HEK293 (cell line): ENCODE results near the gene SPOCK1.

Experiments
- CTCF ChIA-PET: fragments of 350-600 bp; formaldehyde crosslinking; extraction: SDS; loops from one replicate; lab custom pipeline; 2021; ENCODE audit warnings: antibody characterized with exemption; lab: Yijun Ruan, JAX
- POLR2A ChIA-PET: fragments of 300-600 bp; formaldehyde crosslinking; extraction: SDS; loops from one replicate; lab custom pipeline; 2020; ENCODE audit warnings: antibody characterized with exemption, inconsistent platforms; lab: Yijun Ruan, JAX
- H3K27ac ChIP-seq: fragments of 200-500 bp; sonication (Bioruptor generic); 2 replicates; pipeline ENCODE4 v1.5.1; 2014; ENCODE audit warnings: low read depth, low read length, control low read depth, inconsistent platforms; ENCODE audit errors: extremely low read depth
- H3K36me3 ChIP-seq, 2 experiments: fragments of 200-500 bp in 1 of 2; sonication (Bioruptor generic) in 1 of 2; 1 replicate in 1 of 2; 2 replicates in 1 of 2; pipeline ENCODE4 v1.5.1; 2014 to 2017; ENCODE audit warnings: inconsistent platforms in 2 of 2, low read length in 2 of 2; ENCODE audit not compliant: control insufficient read depth in 2 of 2, insufficient read depth in 1 of 2
- H3K4me1 ChIP-seq: fragments of 200-500 bp; sonication (Bioruptor generic); 2 replicates; pipeline ENCODE4 v1.5.1; 2014; ENCODE audit warnings: mild to moderate bottlenecking, low read length, inconsistent platforms; ENCODE audit not compliant: control insufficient read depth, insufficient read depth
- H3K4me3 ChIP-seq: 2 replicates; pipeline ENCODE4 v1.5.1; 2011; ENCODE audit warnings: low read depth, mild to moderate bottlenecking, control low read depth, low read length, moderate library complexity
- H3K9me3 ChIP-seq: fragments of 200-500 bp; sonication (Bioruptor generic); 2 replicates; pipeline ENCODE4 v1.5.1; 2014; ENCODE audit warnings: low read depth, low read length, inconsistent platforms; ENCODE audit not compliant: control insufficient read depth, insufficient read depth
- EGR2 ChIP-seq: fragments of 450-650 bp; formaldehyde crosslinking; IDR thresholded peaks from 2 replicates; pipeline ENCODE4 v1.5.1; 2016; ENCODE audit warnings: low read depth, missing biosample characterization, missing genetic modification characterization
- KLF9 ChIP-seq: fragments of 450-650 bp; formaldehyde crosslinking; IDR thresholded peaks from 2 replicates; pipeline ENCODE4 v1.5.1; 2016; ENCODE audit warnings: missing biosample characterization, missing genetic modification characterization, low read depth
- PRDM10 ChIP-seq: fragments of 450-650 bp; formaldehyde crosslinking; IDR thresholded peaks from 2 replicates; pipeline ENCODE4 v1.5.1; 2016; ENCODE audit warnings: missing biosample characterization, missing genetic modification characterization
- RBAK ChIP-seq: fragments of 450-650 bp; formaldehyde crosslinking; IDR thresholded peaks from 2 replicates; pipeline ENCODE4 v1.5.1; 2016; ENCODE audit warnings: missing biosample characterization, missing genetic modification characterization
- SALL2 ChIP-seq: fragments of 450-650 bp; formaldehyde crosslinking; IDR thresholded peaks from 2 replicates; pipeline ENCODE4 v1.5.0; 2017; ENCODE audit warnings: missing biosample characterization, mild to moderate bottlenecking, missing genetic modification characterization, borderline replicate concordance
- TRIM28 ChIP-seq: IDR thresholded peaks from 2 replicates; pipeline ENCODE4 v1.6.1; 2011; ENCODE audit warnings: low read length, control low read depth, borderline replicate concordance
- TSHZ1 ChIP-seq: fragments of 450-650 bp; formaldehyde crosslinking; IDR thresholded peaks from 2 replicates; pipeline ENCODE4 v1.5.1; 2016; ENCODE audit warnings: missing biosample characterization, missing genetic modification characterization, borderline replicate concordance
- ZBTB8A ChIP-seq: fragments of 450-650 bp; formaldehyde crosslinking; IDR thresholded peaks from 2 replicates; pipeline ENCODE4 v1.5.1; 2016; ENCODE audit warnings: missing biosample characterization, missing genetic modification characterization
- ZFHX2 ChIP-seq: fragments of 450-650 bp; formaldehyde crosslinking; conservative IDR thresholded peaks from 2 replicates; pipeline ENCODE4 v1.5.1; 2016; ENCODE audit warnings: missing biosample characterization, missing genetic modification characterization
- ZFP69B ChIP-seq: fragments of 450-650 bp; formaldehyde crosslinking; IDR thresholded peaks from 2 replicates; pipeline ENCODE4 v1.5.1; 2016; ENCODE audit warnings: missing biosample characterization, missing genetic modification characterization
- ZNF155 ChIP-seq: fragments of 450-650 bp; formaldehyde crosslinking; IDR thresholded peaks from 2 replicates; pipeline ENCODE4 v1.5.1; 2016; ENCODE audit warnings: missing biosample characterization, missing genetic modification characterization
- ZNF157 ChIP-seq: fragments of 450-650 bp; formaldehyde crosslinking; IDR thresholded peaks from 2 replicates; pipeline ENCODE4 v1.5.1; 2016; ENCODE audit warnings: missing biosample characterization, missing genetic modification characterization
- ZNF19 ChIP-seq: fragments of 450-650 bp; formaldehyde crosslinking; IDR thresholded peaks from 2 replicates; pipeline ENCODE4; 2016; ENCODE audit warnings: missing biosample characterization, missing genetic modification characterization, low read depth
- ZNF266 ChIP-seq: fragments of 450-650 bp; formaldehyde crosslinking; IDR thresholded peaks from 2 replicates; pipeline ENCODE4 v1.5.1; 2016; ENCODE audit warnings: missing biosample characterization, missing genetic modification characterization, low read depth
- ZNF302 ChIP-seq: fragments of 450-650 bp; formaldehyde crosslinking; IDR thresholded peaks from 2 replicates; pipeline ENCODE4 v1.5.1; 2016; ENCODE audit warnings: missing biosample characterization, missing genetic modification characterization, low read depth
- ZNF324 ChIP-seq: fragments of 450-650 bp; formaldehyde crosslinking; IDR thresholded peaks from 2 replicates; pipeline ENCODE4 v1.5.1; 2016; ENCODE audit warnings: missing biosample characterization, missing genetic modification characterization
- ZNF488 ChIP-seq: fragments of 450-650 bp; formaldehyde crosslinking; IDR thresholded peaks from 2 replicates; pipeline ENCODE4 v1.5.1; 2016; ENCODE audit warnings: missing biosample characterization, missing genetic modification characterization
- ZNF610 ChIP-seq: fragments of 450-650 bp; formaldehyde crosslinking; IDR thresholded peaks from 2 replicates; pipeline ENCODE4 v1.5.1; 2016; ENCODE audit warnings: missing biosample characterization, missing genetic modification characterization, borderline replicate concordance
- ZNF776 ChIP-seq: fragments of 450-650 bp; formaldehyde crosslinking; IDR thresholded peaks from 2 replicates; pipeline ENCODE4 v1.5.0; 2017; ENCODE audit warnings: missing biosample characterization, missing genetic modification characterization, borderline replicate concordance
- ZXDB ChIP-seq: fragments of 450-650 bp; formaldehyde crosslinking; IDR thresholded peaks from 2 replicates; pipeline ENCODE4 v1.5.1; 2016; ENCODE audit warnings: missing biosample characterization, missing genetic modification characterization
- TF ChIP-seq, protein P1 (sequence below): fragments of 450-650 bp; formaldehyde crosslinking; IDR thresholded peaks from 2 replicates; pipeline ENCODE4 v1.5.1; 2016; ENCODE audit warnings: missing biosample characterization, missing genetic modification characterization

SPOCK1 gene

GRCh38 chr5:137195483-137195882, 303.6 kb downstream of the SPOCK1 start:
- Histone ChIP-seq H3K36me3 (no peaks in the 10 kb centered on the region), H3K4me1 (no peaks in the 10 kb centered on the region), H3K9me3 (no peaks in the 10 kb centered on the region), H3K27ac (no peak overlapping the region), H3K4me3 (no peak overlapping the region)
- no peak for TF ChIP-seq ZFP69B
- TF ChIP-seq ZNF19 (tag by site-specific recombination): no peak
- TF ChIP-seq EGR2 (tag by site-specific recombination): peak; percentile 43
- TF ChIP-seq ZFHX2: peak; percentile 24; the same call in 1 of the 2 replicates
- peak; percentile 40; the same call in 1 of the 2 replicates for TF ChIP-seq PRDM10 (tag by site-specific recombination)
- ChIA-PET POLR2A (no interaction called here), CTCF (no interaction called here)

DNA sequence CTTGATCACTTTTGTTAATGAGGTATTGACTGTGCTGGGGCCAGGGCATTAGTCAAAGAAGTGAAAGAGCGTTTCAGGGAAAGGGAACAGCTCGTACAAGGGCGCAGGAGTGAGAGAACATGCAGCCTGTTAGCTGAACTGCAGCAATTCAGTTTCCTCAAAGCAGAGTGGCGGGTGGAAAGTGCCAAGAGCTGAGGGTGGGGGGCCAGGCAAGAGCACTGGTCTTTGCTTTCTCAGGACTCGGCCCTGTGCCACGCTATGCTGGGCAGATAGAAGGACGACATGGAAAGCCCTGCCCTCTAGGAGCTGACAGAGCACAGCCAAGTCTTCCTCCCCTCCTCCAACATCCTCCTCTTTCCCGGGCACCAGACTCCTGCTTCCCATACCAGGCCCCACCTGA, 304.8 kb downstream of the SPOCK1 start:
- ChIA-PET CTCF (interaction anchor here (0.7 kb wide), 1 partner anchor 119 kb away, joined by 3 read pairs; no protein-coding TSS in a partner anchor), POLR2A (no interaction called here)
- Histone ChIP-seq H3K9me3 (no peaks in the 10 kb centered on the region), H3K4me3 (no peak overlapping the region), H3K27ac (no peak overlapping the region), H3K4me1 (no peaks in the 10 kb centered on the region), H3K36me3 (no peaks in the 10 kb centered on the region)
- no peak for TF ChIP-seq ZFHX2
- TF ChIP-seq KLF9 (tag by site-specific recombination): no peak
- TF ChIP-seq RBAK (tag by site-specific recombination): no peak
- no peak for TF ChIP-seq ZNF776 (tag by site-specific recombination)
- TF ChIP-seq SALL2 (tag by site-specific recombination): no peak

DNA sequence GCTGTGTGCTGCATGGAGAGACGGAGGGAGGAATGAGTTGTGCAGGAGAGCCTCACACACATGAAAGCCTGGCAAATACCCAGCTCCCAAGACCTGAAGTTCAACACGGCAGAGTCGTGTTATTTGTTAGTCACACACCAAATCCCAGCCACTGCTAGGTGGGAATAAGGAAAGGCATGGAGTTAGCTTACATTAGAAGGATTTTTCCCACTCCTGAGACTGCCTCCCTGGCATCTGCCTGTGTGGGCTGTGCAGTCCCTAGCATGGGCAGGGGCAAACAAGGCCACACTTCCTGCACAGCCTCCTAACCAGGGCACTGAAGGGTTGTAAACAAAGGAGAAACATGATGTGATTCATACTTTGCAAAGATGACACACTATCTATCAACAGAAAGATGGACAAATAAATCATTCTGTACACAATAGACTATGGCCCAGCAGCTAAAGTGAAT, 306.8 kb downstream of the SPOCK1 start:
- POLR2A ChIA-PET: no interaction called here

DNA sequence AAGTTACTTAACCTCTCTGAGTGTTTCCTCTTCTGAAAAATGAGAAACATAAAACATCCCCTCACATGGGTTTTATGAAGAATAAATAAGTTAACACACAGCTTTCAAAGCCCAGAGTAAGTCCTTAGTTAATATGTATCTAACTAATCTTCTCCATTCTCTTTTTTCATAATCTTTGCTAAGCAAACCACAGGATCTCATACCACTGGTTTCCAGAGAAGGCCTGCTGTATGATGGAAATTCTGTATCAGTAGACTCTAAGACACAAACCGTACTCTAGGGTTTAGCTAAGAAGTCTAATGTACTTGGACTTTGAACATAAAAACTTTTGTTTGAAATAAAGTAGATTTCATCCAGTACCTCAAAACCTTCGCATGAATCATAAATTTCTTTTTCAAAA, 307.9 kb downstream of the SPOCK1 start:
- Histone ChIP-seq H3K4me3 (no peak overlapping the region), H3K4me1 (no peaks in the 10 kb centered on the region), H3K27ac (no peak overlapping the region), H3K36me3 (no peaks in the 10 kb centered on the region), H3K9me3 (no peaks in the 10 kb centered on the region)
- CTCF ChIA-PET: interaction anchor here (0.6 kb wide), 1 partner anchor 886 kb away, joined by 3 read pairs; no protein-coding TSS in a partner anchor
- POLR2A ChIA-PET: no interaction called here
- TF ChIP-seq ZNF610 (tag by site-specific recombination): no peak
- TF ChIP-seq ZNF266 (tag by site-specific recombination): no peak
- TF ChIP-seq ZNF488 (tag by site-specific recombination): no peak
- no peak for TF ChIP-seq TSHZ1 (tag by site-specific recombination)
- TF ChIP-seq ZXDB (tag by site-specific recombination): no peak
- TF ChIP-seq ZNF155 (tag by site-specific recombination): no peak
- TF ChIP-seq, protein P1, sequence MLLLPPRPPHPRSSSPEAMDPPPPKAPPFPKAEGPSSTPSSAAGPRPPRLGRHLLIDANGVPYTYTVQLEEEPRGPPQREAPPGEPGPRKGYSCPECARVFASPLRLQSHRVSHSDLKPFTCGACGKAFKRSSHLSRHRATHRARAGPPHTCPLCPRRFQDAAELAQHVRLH (tag by site-specific recombination): no peak
- no peak for TF ChIP-seq ZNF302 (tag by site-specific recombination)
- TF ChIP-seq TRIM28: no peak
- TF ChIP-seq ZBTB8A: no peak
- TF ChIP-seq ZNF324 (tag by site-specific recombination): no peak

More for the DNA sequence above, 306.8 kb downstream of the SPOCK1 start:
- no peak overlapping the region for H3K27ac ChIP-seq
- H3K36me3 ChIP-seq: no peaks in the 10 kb centered on the region
- no peaks in the 10 kb centered on the region for H3K9me3 ChIP-seq
- H3K4me1 ChIP-seq: no peaks in the 10 kb centered on the region
- CTCF ChIA-PET: no interaction called here
- no peak overlapping the region for H3K4me3 ChIP-seq
- TF ChIP-seq TRIM28 (no peak), ZNF157 (tag by site-specific recombination) (no peak)
